Measurements from ENCODE around the gene CYB5B. TPM values are rescaled to one million over a fixed set of nuclear protein-coding genes. Genes with fewer than 3 reads are reported as not detected.
A peak's percentile ranks its signal among the peaks of the same experiment; 100 is the strongest.

The CYB5B gene
- total and polyA plus RNA-seq, 4 donors, result 61.8 to 105 (median 97.6) TPM

DNA sequence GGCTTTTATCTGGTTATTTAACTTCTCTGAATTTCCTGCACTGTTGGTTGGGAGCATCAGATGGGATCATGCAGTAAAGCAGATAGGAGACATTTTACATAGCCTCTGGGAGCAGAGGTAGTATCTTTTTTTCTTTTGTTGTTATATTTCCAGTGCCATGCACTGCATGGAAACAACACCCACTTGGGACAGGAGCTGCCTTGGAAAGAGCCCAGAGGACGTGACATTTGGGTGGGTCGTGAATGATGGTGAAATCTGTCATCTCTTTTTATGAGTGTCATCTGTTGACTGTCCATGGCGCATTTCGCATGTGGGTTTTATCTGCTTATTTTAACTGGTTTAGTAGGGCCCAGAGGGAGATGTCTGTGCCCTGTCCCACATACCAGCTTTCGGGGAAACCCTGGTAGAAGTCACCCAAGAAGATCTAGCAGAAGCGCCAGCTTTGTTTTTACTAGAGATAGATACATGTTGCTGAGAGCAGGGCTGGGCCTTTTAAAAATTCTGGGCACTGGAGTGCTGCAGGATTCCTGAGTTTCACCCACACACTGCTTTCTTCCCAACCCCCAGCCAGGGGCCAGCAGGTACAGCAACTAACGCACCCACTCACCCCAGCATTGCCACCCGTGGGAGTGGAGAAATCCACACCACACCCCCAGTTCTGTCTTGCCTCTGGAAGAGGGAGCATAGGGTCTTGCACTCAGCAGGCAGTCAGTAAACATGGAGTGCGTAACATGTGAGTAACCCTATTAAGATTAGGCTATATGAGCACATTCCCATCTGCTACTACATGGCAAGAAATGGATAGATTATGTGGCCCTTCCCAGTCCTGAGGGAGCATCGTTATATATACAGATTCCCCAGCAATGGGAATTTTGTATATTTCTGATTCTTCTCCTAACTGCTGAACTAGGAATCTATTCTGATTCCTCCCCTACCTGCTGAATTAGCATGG is 30.2 kb upstream of the CYB5B start:
- 86% methylated on average over 7 of the region's 10 CpGs for WGBS (ENCODE audit: insufficient coverage)
- Histone ChIP-seq H3K9me3 (ENCODE audit: control insufficient read depth, insufficient read depth, low read length) (no peaks in the 10 kb centered on the region), H3K4me3 (ENCODE audit: low read depth, low read length) (no peak overlapping the region), H3K27me3 (ENCODE audit: control insufficient read depth, insufficient read depth, low read length) (no peaks in the 10 kb centered on the region), H3K36me3 (ENCODE audit: control insufficient read depth, insufficient read depth, low read length) (no peaks in the 10 kb centered on the region), H3K27ac (ENCODE audit: low read depth, low read length) (no peak overlapping the region), H3K4me1 (ENCODE audit: control insufficient read depth, insufficient read depth, low read length) (peaks cover 4% of the 10 kb centered on the region)
- no peak for DNase-seq (ENCODE audit: low read depth in 4 of 6, low spot score in 6 of 6)

DNA sequence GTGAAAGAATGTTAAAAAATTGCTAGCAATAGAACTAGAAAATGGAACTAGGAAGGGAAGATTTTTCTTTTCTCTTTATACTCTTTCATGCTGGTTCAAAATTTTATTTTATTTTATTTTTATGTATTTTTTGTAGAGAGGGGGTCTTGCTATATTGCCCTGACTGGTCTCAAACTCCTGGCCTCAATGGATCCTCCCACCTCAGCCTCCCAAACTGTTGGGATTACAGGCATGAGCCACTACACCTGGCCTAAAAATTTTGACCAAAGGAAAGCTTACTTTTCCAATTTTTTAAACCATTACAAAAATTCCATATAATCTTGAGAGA is 28.6 kb upstream of the CYB5B start:
- no peak overlapping the region for H3K4me3 ChIP-seq (ENCODE audit: low read depth, low read length)
- H3K4me1 ChIP-seq (ENCODE audit: control insufficient read depth, insufficient read depth, low read length), result peaks cover 7% of the 10 kb centered on the region
- no peaks in the 10 kb centered on the region for H3K9me3 ChIP-seq (ENCODE audit: control insufficient read depth, insufficient read depth, low read length)
- H3K36me3 ChIP-seq (ENCODE audit: control insufficient read depth, insufficient read depth, low read length), result no peaks in the 10 kb centered on the region
- no peaks in the 10 kb centered on the region for H3K27me3 ChIP-seq (ENCODE audit: control insufficient read depth, insufficient read depth, low read length)
- peak overlapping the region; percentile 93 for H3K27ac ChIP-seq (ENCODE audit: low read depth, low read length)
- no peak for DNase-seq (ENCODE audit: low read depth in 4 of 6, low spot score in 6 of 6)

- peak; percentile 76 to 97 (median 80) for DNase-seq (ENCODE audit: low read depth in 4 of 6, low spot score in 6 of 6)
- Histone ChIP-seq H3K36me3 (ENCODE audit: control insufficient read depth, insufficient read depth, low read length) (no peaks in the 10 kb centered on the region), H3K27me3 (ENCODE audit: control insufficient read depth, insufficient read depth, low read length) (no peaks in the 10 kb centered on the region), H3K9me3 (ENCODE audit: control insufficient read depth, insufficient read depth, low read length) (no peaks in the 10 kb centered on the region), H3K27ac (ENCODE audit: low read depth, low read length) (peak overlapping the region; percentile 93), H3K4me1 (ENCODE audit: control insufficient read depth, insufficient read depth, low read length) (peaks cover 7% of the 10 kb centered on the region), H3K4me3 (ENCODE audit: low read depth, low read length) (peak overlapping the region; percentile 2)
- 0% methylated on average over 3 of the region's 13 CpGs for WGBS (ENCODE audit: insufficient coverage)
These were observed 28.0 kb upstream of the CYB5B start for GRCh38 chr16:69396187-69397061.

GRCh38 chr16:69397821-69398521 is 26.4 kb upstream of the CYB5B start:
- Histone ChIP-seq H3K27me3 (ENCODE audit: control insufficient read depth, insufficient read depth, low read length) (no peaks in the 10 kb centered on the region), H3K36me3 (ENCODE audit: control insufficient read depth, insufficient read depth, low read length) (no peaks in the 10 kb centered on the region), H3K4me3 (ENCODE audit: low read depth, low read length) (no peak overlapping the region), H3K4me1 (ENCODE audit: control insufficient read depth, insufficient read depth, low read length) (peaks cover 7% of the 10 kb centered on the region), H3K27ac (ENCODE audit: low read depth, low read length) (peak overlapping the region; percentile 93), H3K9me3 (ENCODE audit: control insufficient read depth, insufficient read depth, low read length) (no peaks in the 10 kb centered on the region)
- 62% methylated on average over 3 of the region's 6 CpGs for WGBS (ENCODE audit: insufficient coverage)
- DNase-seq (ENCODE audit: low read depth in 4 of 6, low spot score in 6 of 6), result peak in 2 of 6 donors; percentile 79 to 82

DNA sequence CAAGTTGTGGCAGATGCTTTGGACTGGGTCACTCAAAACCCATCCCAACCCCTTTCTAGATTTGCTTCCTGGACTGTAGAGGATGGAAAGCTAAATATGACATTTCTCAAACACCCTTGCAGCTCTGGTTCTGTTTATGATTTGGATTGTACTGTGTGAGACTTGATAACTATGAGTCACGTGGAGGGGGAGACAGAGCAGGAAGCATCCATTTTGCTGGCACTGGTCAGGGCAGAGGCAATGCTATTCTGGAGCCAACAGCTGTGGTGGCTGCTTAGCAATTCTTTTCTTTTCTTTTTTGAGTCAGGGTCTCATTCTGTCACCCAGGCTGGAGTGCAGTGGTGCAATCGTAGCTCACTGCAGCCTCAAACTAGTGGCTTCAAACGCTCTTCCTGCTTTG is 25.1 kb upstream of the CYB5B start:
- Histone ChIP-seq H3K4me1 (ENCODE audit: control insufficient read depth, insufficient read depth, low read length) (peaks cover 10% of the 10 kb centered on the region), H3K9me3 (ENCODE audit: control insufficient read depth, insufficient read depth, low read length) (no peaks in the 10 kb centered on the region), H3K4me3 (ENCODE audit: low read depth, low read length) (no peak overlapping the region), H3K27me3 (ENCODE audit: control insufficient read depth, insufficient read depth, low read length) (no peaks in the 10 kb centered on the region), H3K36me3 (ENCODE audit: control insufficient read depth, insufficient read depth, low read length) (no peaks in the 10 kb centered on the region), H3K27ac (ENCODE audit: low read depth, low read length) (no peak overlapping the region)
- no peak for DNase-seq (ENCODE audit: low read depth in 4 of 6, low spot score in 6 of 6)
- WGBS (ENCODE audit: insufficient coverage), result 47% methylated on average over 2 of the region's 3 CpGs

DNA sequence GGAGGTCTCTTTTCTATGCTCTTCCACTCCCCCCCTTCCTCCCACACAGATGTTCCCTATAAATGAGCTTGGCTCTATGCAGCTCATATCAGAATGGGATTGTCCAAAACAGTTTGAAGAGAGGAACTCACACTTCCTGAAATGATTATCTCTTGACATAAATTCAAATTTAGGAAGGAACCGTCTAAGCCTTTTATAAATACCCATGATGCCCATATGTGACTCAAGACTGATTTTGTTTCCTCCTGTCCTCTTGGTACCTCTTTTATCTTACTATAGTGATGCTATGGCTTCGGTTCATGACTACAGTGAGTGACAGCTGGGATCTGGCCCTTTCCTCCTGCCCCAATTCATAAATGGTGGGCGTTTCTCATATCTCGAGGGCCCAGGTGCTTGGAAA is 22.0 kb upstream of the CYB5B start:
- peaks cover 11% of the 10 kb centered on the region for H3K4me1 ChIP-seq (ENCODE audit: control insufficient read depth, insufficient read depth, low read length)
- H3K36me3 ChIP-seq (ENCODE audit: control insufficient read depth, insufficient read depth, low read length), result no peaks in the 10 kb centered on the region
- H3K4me3 ChIP-seq (ENCODE audit: low read depth, low read length), result no peak overlapping the region
- DNase-seq (ENCODE audit: low read depth in 4 of 6, low spot score in 6 of 6), result no peak
- no peaks in the 10 kb centered on the region for H3K9me3 ChIP-seq (ENCODE audit: control insufficient read depth, insufficient read depth, low read length)
- H3K27ac ChIP-seq (ENCODE audit: low read depth, low read length), result no peak overlapping the region
- WGBS (ENCODE audit: insufficient coverage), result no CpG with 5 or more reads among the region's 4 CpGs
- no peaks in the 10 kb centered on the region for H3K27me3 ChIP-seq (ENCODE audit: control insufficient read depth, insufficient read depth, low read length)

DNA sequence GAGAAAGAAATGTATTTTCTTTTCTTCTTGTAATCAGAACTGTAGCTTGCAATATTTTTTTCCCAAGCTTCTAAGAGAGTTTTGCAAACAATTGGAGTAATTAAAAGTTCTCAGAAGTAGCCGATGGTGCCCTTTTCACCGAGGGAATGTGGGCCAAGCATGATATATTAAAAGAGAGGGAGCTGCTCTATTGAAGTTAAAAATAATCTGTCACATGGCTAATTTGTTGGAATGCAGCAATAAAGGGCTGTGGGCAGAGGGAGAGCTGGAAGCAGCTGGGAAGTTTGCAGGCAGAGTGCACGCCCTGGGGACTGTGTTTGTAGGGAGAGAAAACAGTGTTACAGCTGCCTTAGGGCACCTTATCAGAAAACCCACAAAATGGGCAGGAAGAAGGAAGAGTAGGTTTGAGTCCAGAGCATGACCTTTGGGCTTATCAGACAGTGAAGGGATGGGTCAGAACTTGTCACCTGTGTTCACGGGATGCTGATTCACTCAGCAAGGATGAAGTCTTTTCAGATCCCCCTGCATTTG is 20.1 kb upstream of the CYB5B start:
- H3K27ac ChIP-seq (ENCODE audit: low read depth, low read length), result peak overlapping the region; percentile 54
- 3% methylated on average over 2 of the region's 4 CpGs for WGBS (ENCODE audit: insufficient coverage)
- peak in 2 of 6 donors; percentile 20 to 50 for DNase-seq (ENCODE audit: low read depth in 4 of 6, low spot score in 6 of 6)

GRCh38 chr16:69405326-69405725 is 19.1 kb upstream of the CYB5B start:
- Histone ChIP-seq H3K4me3 (ENCODE audit: low read depth, low read length) (no peak overlapping the region), H3K27me3 (ENCODE audit: control insufficient read depth, insufficient read depth, low read length) (no peaks in the 10 kb centered on the region), H3K36me3 (ENCODE audit: control insufficient read depth, insufficient read depth, low read length) (no peaks in the 10 kb centered on the region), H3K4me1 (ENCODE audit: control insufficient read depth, insufficient read depth, low read length) (peaks cover 5% of the 10 kb centered on the region), H3K9me3 (ENCODE audit: control insufficient read depth, insufficient read depth, low read length) (no peaks in the 10 kb centered on the region), H3K27ac (ENCODE audit: low read depth, low read length) (no peak overlapping the region)
- WGBS (ENCODE audit: insufficient coverage), result no CpG with 5 or more reads among the region's 2 CpGs
- DNase-seq (ENCODE audit: low read depth in 4 of 6, low spot score in 6 of 6), result no peak

More for the DNA sequence above, 20.1 kb upstream of the CYB5B start:
- Histone ChIP-seq H3K9me3 (ENCODE audit: control insufficient read depth, insufficient read depth, low read length) (no peaks in the 10 kb centered on the region), H3K36me3 (ENCODE audit: control insufficient read depth, insufficient read depth, low read length) (no peaks in the 10 kb centered on the region), H3K4me1 (ENCODE audit: control insufficient read depth, insufficient read depth, low read length) (peaks cover 7% of the 10 kb centered on the region), H3K27me3 (ENCODE audit: control insufficient read depth, insufficient read depth, low read length) (no peaks in the 10 kb centered on the region), H3K4me3 (ENCODE audit: low read depth, low read length) (no peak overlapping the region)

DNA sequence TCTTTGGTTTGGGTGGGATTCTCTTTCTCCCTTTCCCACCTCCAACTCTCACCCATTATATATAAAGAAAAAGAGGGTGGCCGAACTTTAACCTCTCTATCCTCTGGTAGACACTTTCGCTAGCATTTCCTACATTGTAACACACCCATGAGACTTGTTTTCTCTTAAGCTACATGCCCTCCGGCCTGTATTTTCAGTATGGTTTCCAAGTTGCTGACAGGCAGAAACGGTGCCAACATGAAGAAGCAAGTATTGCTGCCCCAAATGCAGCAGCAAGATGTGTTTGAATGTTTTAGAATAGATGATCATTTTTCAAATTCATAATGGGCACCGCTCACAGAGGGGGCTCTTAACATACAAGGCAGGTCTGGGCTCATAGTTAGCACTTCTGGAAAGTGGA is 18.7 kb upstream of the CYB5B start:
- DNase-seq (ENCODE audit: low read depth in 4 of 6, low spot score in 6 of 6), result no peak
- Histone ChIP-seq H3K27ac (ENCODE audit: low read depth, low read length) (no peak overlapping the region), H3K27me3 (ENCODE audit: control insufficient read depth, insufficient read depth, low read length) (no peaks in the 10 kb centered on the region), H3K9me3 (ENCODE audit: control insufficient read depth, insufficient read depth, low read length) (no peaks in the 10 kb centered on the region), H3K36me3 (ENCODE audit: control insufficient read depth, insufficient read depth, low read length) (no peaks in the 10 kb centered on the region), H3K4me1 (ENCODE audit: control insufficient read depth, insufficient read depth, low read length) (peaks cover 5% of the 10 kb centered on the region), H3K4me3 (ENCODE audit: low read depth, low read length) (no peak overlapping the region)
- WGBS (ENCODE audit: insufficient coverage), result 69% methylated on average over 2 of the region's 5 CpGs
